Activated T-cell treated with anti-CD3 and anti-CD28 coated beads, Interleukin-2, amount 50 U/mL, for 24 hours (primary cell): ENCODE results near the gene BICC1.

ENCODE experiments used
- DNase-seq: peaks from one replicate; pipeline ENCODE4 v3.0.0-alpha.2; 2020
- H3K27ac Mint-ChIP-seq: 2 replicates; pipeline ENCODE4 v1.8.0; 2020; ENCODE audit warnings: mild to moderate bottlenecking, mixed read lengths
- H3K27me3 Mint-ChIP-seq: 2 replicates; pipeline ENCODE4 v1.8.0; 2020; ENCODE audit warnings: mixed read lengths
- H3K36me3 Mint-ChIP-seq: 2 replicates; pipeline ENCODE4 v1.8.0; 2020; ENCODE audit warnings: low read depth, mixed read lengths
- H3K4me1 Mint-ChIP-seq: 2 replicates; pipeline ENCODE4 v1.8.0; 2020; ENCODE audit warnings: low read depth, mixed read lengths
- H3K4me3 Mint-ChIP-seq: 2 replicates; pipeline ENCODE4 v1.8.0; 2020; ENCODE audit warnings: mild to moderate bottlenecking, moderate library complexity, mixed read lengths
- H3K9me3 Mint-ChIP-seq: 2 replicates; pipeline ENCODE4 v1.8.0; 2020; ENCODE audit warnings: mixed read lengths

Gene BICC1

GRCh38 chr10:58698777-58699356 is 186.2 kb downstream of the BICC1 start:
- no peaks in the 10 kb centered on the region for H3K27me3 Mint-ChIP-seq
- H3K4me3 Mint-ChIP-seq = no peak overlapping the region
- no peaks in the 10 kb centered on the region for H3K36me3 Mint-ChIP-seq
- no peaks in the 10 kb centered on the region for H3K4me1 Mint-ChIP-seq
- H3K27ac Mint-ChIP-seq = no peak overlapping the region
- DNase-seq = no peak
- H3K9me3 Mint-ChIP-seq = peaks cover 8% of the 10 kb centered on the region

GRCh38 chr10:58700591-58700990 is 187.9 kb downstream of the BICC1 start:
- no peaks in the 10 kb centered on the region for H3K9me3 Mint-ChIP-seq
- no peak overlapping the region for H3K4me3 Mint-ChIP-seq
- H3K27me3 Mint-ChIP-seq = no peaks in the 10 kb centered on the region
- no peak overlapping the region for H3K27ac Mint-ChIP-seq
- no peaks in the 10 kb centered on the region for H3K4me1 Mint-ChIP-seq
- no peak for DNase-seq
- H3K36me3 Mint-ChIP-seq = no peaks in the 10 kb centered on the region

GRCh38 chr10:58701405-58702135 is 188.9 kb downstream of the BICC1 start:
- Mint-ChIP-seq H3K4me1 (no peaks in the 10 kb centered on the region), H3K36me3 (no peaks in the 10 kb centered on the region), H3K4me3 (no peak overlapping the region), H3K27me3 (no peaks in the 10 kb centered on the region), H3K9me3 (no peaks in the 10 kb centered on the region), H3K27ac (no peak overlapping the region)
- no peak for DNase-seq

DNA sequence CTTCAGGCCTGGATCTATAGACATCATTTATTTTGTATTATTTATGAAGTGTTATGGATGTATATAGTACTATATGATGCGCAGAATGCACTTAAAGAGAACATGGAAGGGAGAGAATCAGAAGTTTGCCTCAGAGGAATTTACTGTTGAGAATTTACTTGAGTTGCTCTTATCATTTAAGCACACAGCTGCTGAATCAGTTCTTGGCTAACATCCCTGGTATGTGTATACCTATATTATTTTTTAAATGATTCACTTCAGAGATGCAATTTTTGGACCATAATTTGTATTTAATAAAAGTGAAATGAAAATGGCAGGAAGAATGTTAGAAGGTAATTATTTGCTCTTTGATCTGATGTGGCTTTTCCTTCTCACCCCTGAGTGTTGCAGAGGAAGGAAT is 191.6 kb downstream of the BICC1 start:
- Mint-ChIP-seq H3K4me3 (no peak overlapping the region), H3K27ac (no peak overlapping the region), H3K4me1 (no peaks in the 10 kb centered on the region), H3K27me3 (no peaks in the 10 kb centered on the region), H3K9me3 (peaks cover 3% of the 10 kb centered on the region), H3K36me3 (no peaks in the 10 kb centered on the region)
- no peak for DNase-seq

DNA sequence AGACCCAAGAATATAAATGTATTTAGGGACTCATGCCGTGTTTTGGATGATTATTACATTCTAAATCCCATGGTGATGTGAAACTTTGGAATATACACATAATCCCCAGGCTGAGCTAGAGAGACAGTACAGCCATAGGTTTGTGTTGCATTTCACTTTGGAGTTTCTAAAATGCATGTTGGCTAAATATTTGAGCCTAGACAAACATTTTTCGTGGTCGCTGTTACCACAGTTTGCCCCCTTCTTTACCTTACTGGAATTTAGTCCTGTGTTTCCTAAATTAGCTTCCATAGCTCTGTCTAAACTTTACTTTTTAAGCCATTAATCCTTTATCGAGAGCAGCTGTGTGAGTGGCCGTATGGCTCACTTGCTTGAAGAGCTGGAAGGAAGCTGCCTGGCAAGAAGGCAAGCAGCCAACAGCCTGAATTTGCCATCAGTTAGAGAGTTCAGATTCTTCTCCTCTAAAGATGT is 192.0 kb downstream of the BICC1 start:
- Mint-ChIP-seq H3K27ac (no peak overlapping the region), H3K27me3 (no peaks in the 10 kb centered on the region), H3K4me1 (no peaks in the 10 kb centered on the region), H3K4me3 (no peak overlapping the region), H3K9me3 (peaks cover 3% of the 10 kb centered on the region), H3K36me3 (no peaks in the 10 kb centered on the region)
- no peak for DNase-seq

GRCh38 chr10:58706836-58707235 is 194.2 kb downstream of the BICC1 start:
- DNase-seq = no peak
- H3K4me3 Mint-ChIP-seq = no peak overlapping the region
- no peaks in the 10 kb centered on the region for H3K27me3 Mint-ChIP-seq
- H3K27ac Mint-ChIP-seq = no peak overlapping the region
- peaks cover 3% of the 10 kb centered on the region for H3K9me3 Mint-ChIP-seq
- H3K36me3 Mint-ChIP-seq = no peaks in the 10 kb centered on the region
- no peaks in the 10 kb centered on the region for H3K4me1 Mint-ChIP-seq

DNA sequence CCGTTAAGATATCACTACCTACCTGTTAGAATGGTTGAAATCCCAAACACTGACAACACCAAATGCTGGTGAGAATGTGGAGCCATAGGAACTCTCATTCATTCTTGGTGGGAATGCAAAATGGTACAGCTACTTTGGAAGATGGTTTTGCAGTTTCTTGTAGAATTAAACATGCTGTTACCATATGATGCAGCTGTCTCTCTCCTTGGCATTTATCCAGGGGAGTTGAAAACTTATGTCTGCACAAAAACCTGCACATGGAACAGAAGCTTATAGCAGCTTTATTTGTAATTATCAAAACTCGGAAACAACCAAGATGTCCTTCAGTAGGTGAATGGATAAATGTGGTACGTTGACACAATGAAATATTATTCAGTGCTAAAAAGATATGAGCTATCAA is 199.5 kb downstream of the BICC1 start:
- H3K4me1 Mint-ChIP-seq = no peaks in the 10 kb centered on the region
- H3K4me3 Mint-ChIP-seq = no peak overlapping the region
- H3K27ac Mint-ChIP-seq = no peak overlapping the region
- no peak for DNase-seq
- H3K9me3 Mint-ChIP-seq = peaks cover 2% of the 10 kb centered on the region
- H3K27me3 Mint-ChIP-seq = no peaks in the 10 kb centered on the region
- H3K36me3 Mint-ChIP-seq = no peaks in the 10 kb centered on the region

- no peak overlapping the region for H3K4me3 Mint-ChIP-seq
Measured at GRCh38 chr10:58712982-58713381, 200.3 kb downstream of the BICC1 start.

DNA sequence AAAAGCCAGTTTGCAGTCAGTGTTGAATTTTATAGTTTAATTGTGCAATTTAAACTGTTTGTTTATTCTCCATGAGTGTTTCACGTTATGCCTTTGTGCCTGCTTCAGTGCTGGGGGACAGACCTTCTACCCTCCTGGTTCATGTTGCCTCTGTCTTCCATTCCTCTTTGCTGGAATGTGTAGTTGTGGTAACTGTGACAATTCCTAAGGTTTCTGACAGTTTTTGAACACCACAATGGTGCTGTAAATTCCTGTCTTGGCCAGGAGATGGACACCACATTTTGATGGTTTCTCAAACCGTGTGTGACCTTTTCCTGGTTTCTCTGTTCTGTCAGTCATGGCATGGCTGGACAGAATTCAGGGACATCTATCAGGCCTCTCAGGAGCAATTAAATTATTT is 201.7 kb downstream of the BICC1 start:
- Mint-ChIP-seq H3K4me1 (no peaks in the 10 kb centered on the region), H3K9me3 (no peaks in the 10 kb centered on the region), H3K36me3 (no peaks in the 10 kb centered on the region), H3K27ac (no peak overlapping the region), H3K27me3 (no peaks in the 10 kb centered on the region), H3K4me3 (no peak overlapping the region)
- no peak for DNase-seq

More at GRCh38 chr10:58712982-58713381, 200.3 kb downstream of the BICC1 start:
- Mint-ChIP-seq H3K4me1 (no peaks in the 10 kb centered on the region), H3K9me3 (no peaks in the 10 kb centered on the region), H3K27me3 (no peaks in the 10 kb centered on the region), H3K36me3 (no peaks in the 10 kb centered on the region), H3K27ac (no peak overlapping the region)
- no peak for DNase-seq

- DNase-seq = no peak
- Mint-ChIP-seq H3K36me3 (no peaks in the 10 kb centered on the region), H3K27ac (no peak overlapping the region), H3K4me3 (no peak overlapping the region), H3K4me1 (no peaks in the 10 kb centered on the region), H3K27me3 (no peaks in the 10 kb centered on the region), H3K9me3 (no peaks in the 10 kb centered on the region)
Measured at GRCh38 chr10:58715061-58715460, 202.4 kb downstream of the BICC1 start.

GRCh38 chr10:58718596-58718995 is 205.9 kb downstream of the BICC1 start:
- Mint-ChIP-seq H3K27ac (no peak overlapping the region), H3K27me3 (no peaks in the 10 kb centered on the region), H3K9me3 (no peaks in the 10 kb centered on the region), H3K4me1 (no peaks in the 10 kb centered on the region), H3K36me3 (no peaks in the 10 kb centered on the region), H3K4me3 (no peak overlapping the region)
- DNase-seq = no peak

GRCh38 chr10:58721601-58722281 is 209.1 kb downstream of the BICC1 start:
- Mint-ChIP-seq H3K4me1 (no peaks in the 10 kb centered on the region), H3K27me3 (no peaks in the 10 kb centered on the region), H3K36me3 (no peaks in the 10 kb centered on the region), H3K27ac (no peak overlapping the region), H3K9me3 (no peaks in the 10 kb centered on the region), H3K4me3 (no peak overlapping the region)
- no peak for DNase-seq

- no peak overlapping the region for H3K27ac Mint-ChIP-seq
- H3K27me3 Mint-ChIP-seq = no peaks in the 10 kb centered on the region
- no peak overlapping the region for H3K4me3 Mint-ChIP-seq
- H3K4me1 Mint-ChIP-seq = no peaks in the 10 kb centered on the region
- no peaks in the 10 kb centered on the region for H3K9me3 Mint-ChIP-seq
- no peaks in the 10 kb centered on the region for H3K36me3 Mint-ChIP-seq
- no peak for DNase-seq
Measured at GRCh38 chr10:58723186-58723585, 210.5 kb downstream of the BICC1 start.

DNA sequence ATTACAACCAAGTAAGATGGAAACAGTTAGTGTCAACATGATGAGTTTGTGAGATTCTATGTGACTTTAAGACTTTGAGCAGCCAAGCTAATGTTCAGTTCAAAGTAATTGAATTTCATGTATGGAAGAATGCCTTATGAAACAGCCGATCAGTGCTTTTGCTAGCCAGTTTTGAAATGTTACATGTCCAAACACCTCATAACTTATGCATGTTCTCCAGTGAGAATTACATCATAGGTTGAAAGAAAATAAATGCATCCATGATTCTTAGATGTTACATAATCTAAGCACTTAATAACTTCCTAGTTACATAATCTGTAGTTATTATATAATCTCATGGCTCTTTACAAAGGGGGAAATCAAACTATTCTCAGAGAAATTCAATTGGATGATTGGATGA is 211.3 kb downstream of the BICC1 start:
- Mint-ChIP-seq H3K27ac (no peak overlapping the region), H3K4me3 (no peak overlapping the region), H3K27me3 (peaks cover 2% of the 10 kb centered on the region), H3K9me3 (no peaks in the 10 kb centered on the region), H3K4me1 (no peaks in the 10 kb centered on the region), H3K36me3 (no peaks in the 10 kb centered on the region)
- no peak for DNase-seq

GRCh38 chr10:58724781-58725180 is 212.1 kb downstream of the BICC1 start:
- no peak for DNase-seq
- no peaks in the 10 kb centered on the region for H3K4me1 Mint-ChIP-seq
- H3K27me3 Mint-ChIP-seq = peaks cover 2% of the 10 kb centered on the region
- H3K9me3 Mint-ChIP-seq = no peaks in the 10 kb centered on the region
- no peak overlapping the region for H3K4me3 Mint-ChIP-seq
- H3K36me3 Mint-ChIP-seq = no peaks in the 10 kb centered on the region
- H3K27ac Mint-ChIP-seq = no peak overlapping the region
